Liver (tissue), 3 donors: ENCODE measurements around the gene GALNTL6.

ENCODE experiments used
- CTCF ChIP-seq: fragments of 150-350 bp; IDR thresholded peaks from 2 replicates; pipeline ENCODE4 v1.5.1; 2017; ENCODE audit warnings: improper control_type of control experiment, low read depth, low read length; ENCODE audit not compliant: missing input control
- EGR1 ChIP-seq, 2 donors: IDR thresholded peaks; 2 replicates each; pipeline ENCODE4 v1.6.1; 2016 to 2018; ENCODE audit warnings: antibody characterized with exemption in 2 of 2, low read depth in 2 of 2
- FOXA1 ChIP-seq: IDR thresholded peaks from 2 replicates; pipeline ENCODE4 v1.6.1; 2016; ENCODE audit warnings: antibody characterized with exemption
- JUND ChIP-seq, 2 donors: IDR thresholded peaks; 2 replicates each; pipeline ENCODE4 v1.6.1; 2016; ENCODE audit warnings: antibody characterized with exemption in 2 of 2
- RAD21 ChIP-seq, 2 donors: IDR thresholded peaks; 2 replicates each; pipeline ENCODE4 v1.6.1; 2016; ENCODE audit warnings: antibody characterized with exemption in 2 of 2, mild to moderate bottlenecking in 2 of 2
- RXRA ChIP-seq, 2 donors: IDR thresholded peaks; 2 replicates each; pipeline ENCODE4 v1.6.1; 2017 to 2018; ENCODE audit warnings: antibody characterized with exemption in 2 of 2, mild to moderate bottlenecking in 1 of 2
- SP1 ChIP-seq: IDR thresholded peaks from 2 replicates; pipeline ENCODE4 v1.6.1; 2018; ENCODE audit warnings: antibody characterized with exemption, mild to moderate bottlenecking
- TAF1 ChIP-seq: conservative IDR thresholded peaks from 2 replicates; pipeline ENCODE4 v1.6.1; 2016; ENCODE audit warnings: antibody characterized with exemption, mild to moderate bottlenecking
- YY1 ChIP-seq: IDR thresholded peaks from 2 replicates; pipeline ENCODE4 v1.6.1; 2016; ENCODE audit warnings: antibody characterized with exemption, mild to moderate bottlenecking
- TF ChIP-seq, protein P1 (sequence below): IDR thresholded peaks from 2 replicates; pipeline ENCODE4 v1.6.1; 2016; ENCODE audit warnings: antibody characterized with exemption, mild to moderate bottlenecking
- TF ChIP-seq, protein P2 (sequence below): IDR thresholded peaks from 2 replicates; pipeline ENCODE4 v1.6.1; 2016; ENCODE audit warnings: antibody characterized with exemption
- donor health status: healthy.
- donor health status: healthy.

- TF ChIP-seq EGR1 (IDR thresholded peaks at IDR 0.05; ENCODE audit: low read depth in 2 of 2): no peak
- TF ChIP-seq CTCF: no peak
- no peak for TF ChIP-seq YY1
- no peak for TF ChIP-seq RXRA (IDR thresholded peaks at IDR 0.05)
- TF ChIP-seq JUND (IDR thresholded peaks at IDR 0.05): no peak
- TF ChIP-seq, protein P1, sequence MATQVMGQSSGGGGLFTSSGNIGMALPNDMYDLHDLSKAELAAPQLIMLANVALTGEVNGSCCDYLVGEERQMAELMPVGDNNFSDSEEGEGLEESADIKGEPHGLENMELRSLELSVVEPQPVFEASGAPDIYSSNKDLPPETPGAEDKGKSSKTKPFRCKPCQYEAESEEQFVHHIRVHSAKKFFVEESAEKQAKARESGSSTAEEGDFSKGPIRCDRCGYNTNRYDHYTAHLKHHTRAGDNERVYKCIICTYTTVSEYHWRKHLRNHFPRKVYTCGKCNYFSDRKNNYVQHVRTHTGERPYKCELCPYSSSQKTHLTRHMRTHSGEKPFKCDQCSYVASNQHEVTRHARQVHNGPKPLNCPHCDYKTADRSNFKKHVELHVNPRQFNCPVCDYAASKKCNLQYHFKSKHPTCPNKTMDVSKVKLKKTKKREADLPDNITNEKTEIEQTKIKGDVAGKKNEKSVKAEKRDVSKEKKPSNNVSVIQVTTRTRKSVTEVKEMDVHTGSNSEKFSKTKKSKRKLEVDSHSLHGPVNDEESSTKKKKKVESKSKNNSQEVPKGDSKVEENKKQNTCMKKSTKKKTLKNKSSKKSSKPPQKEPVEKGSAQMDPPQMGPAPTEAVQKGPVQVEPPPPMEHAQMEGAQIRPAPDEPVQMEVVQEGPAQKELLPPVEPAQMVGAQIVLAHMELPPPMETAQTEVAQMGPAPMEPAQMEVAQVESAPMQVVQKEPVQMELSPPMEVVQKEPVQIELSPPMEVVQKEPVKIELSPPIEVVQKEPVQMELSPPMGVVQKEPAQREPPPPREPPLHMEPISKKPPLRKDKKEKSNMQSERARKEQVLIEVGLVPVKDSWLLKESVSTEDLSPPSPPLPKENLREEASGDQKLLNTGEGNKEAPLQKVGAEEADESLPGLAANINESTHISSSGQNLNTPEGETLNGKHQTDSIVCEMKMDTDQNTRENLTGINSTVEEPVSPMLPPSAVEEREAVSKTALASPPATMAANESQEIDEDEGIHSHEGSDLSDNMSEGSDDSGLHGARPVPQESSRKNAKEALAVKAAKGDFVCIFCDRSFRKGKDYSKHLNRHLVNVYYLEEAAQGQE: no peak
- no peak for TF ChIP-seq FOXA1
- no peak for TF ChIP-seq SP1
- no peak for TF ChIP-seq TAF1
- no peak for TF ChIP-seq RAD21 (IDR thresholded peaks at IDR 0.05)
- TF ChIP-seq, protein P2, sequence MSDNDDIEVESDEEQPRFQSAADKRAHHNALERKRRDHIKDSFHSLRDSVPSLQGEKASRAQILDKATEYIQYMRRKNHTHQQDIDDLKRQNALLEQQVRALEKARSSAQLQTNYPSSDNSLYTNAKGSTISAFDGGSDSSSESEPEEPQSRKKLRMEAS: no peak
Observed at GRCh38 chr4:172253409-172253808, 440.2 kb downstream of the GALNTL6 start.
